Esophagus mucosa (tissue), 1 donor: ENCODE results near the gene HIVEP2. TPM values are rescaled to one million over a fixed set of nuclear protein-coding genes. Genes with fewer than 3 reads are reported as not detected.

Experiments used
- ATAC-seq: fragments of 200-7000 bp; cut with Tn5 transposase; one replicate; pipeline ENCODE4 v1.9.1; 2020
- total RNA-seq: library from RNA; stranded (reverse); gene quantifications from one replicate; pipeline ENCODE4 v1.2.4, GENCODE V29; 2023
- donor health status: DM: yes; HTN: yes; CAD: no.

Gene HIVEP2
- total RNA-seq, 1 donor from 2014 or later = 12.2 TPM

DNA sequence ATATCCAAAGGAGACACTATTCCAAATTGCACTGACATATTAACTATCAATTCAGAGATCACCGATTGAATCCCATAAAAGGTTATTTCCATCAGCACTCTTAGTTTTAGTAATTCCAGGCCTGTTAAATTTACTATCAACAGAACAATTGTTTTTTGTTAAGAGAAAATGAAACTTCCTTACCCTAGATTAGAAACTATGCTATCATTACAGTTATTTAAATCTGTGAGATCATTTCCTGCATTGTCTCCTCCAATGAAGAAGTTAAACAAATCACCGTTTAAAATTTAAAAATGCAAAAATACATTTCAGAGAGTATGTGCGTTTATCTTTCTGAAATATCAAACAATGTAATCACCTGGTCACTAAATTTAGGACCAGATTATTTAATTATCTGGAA, 57.5 kb downstream of the HIVEP2 start:
- ATAC-seq = no peak

DNA sequence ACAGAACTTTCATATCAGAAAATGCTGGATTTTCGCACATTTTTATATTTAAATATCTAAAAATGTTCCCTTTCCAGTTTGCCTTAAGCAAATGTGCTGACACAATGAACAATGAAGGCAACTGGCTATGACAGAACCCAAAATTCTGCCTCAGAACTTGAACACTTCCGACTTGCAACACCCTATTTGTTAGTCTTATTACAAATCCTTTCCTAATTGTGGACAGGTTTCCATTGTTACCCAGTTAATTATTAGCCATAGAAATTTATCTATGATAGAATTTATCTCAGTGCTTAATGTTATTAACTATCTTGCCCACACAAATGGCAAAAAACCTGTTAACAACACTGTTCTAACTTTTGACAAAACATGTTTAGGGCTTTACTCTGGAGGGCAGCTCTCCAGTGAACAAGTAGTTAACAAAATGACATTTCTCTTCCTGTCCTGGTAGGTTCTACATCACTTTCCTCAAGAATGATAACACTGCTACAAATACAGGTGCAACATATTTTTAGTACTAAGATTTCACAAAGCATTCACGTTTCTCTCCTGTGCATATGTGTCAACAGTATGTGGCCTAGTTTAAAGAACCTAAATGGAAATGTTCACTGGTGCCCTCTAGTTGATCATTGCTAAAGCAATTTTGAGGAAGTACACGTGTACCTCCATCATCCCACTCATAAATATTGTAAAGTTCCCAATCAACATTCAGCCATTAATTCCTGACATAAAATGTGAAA, 58.4 kb downstream of the HIVEP2 start:
- ATAC-seq = peak; percentile 62

GRCh38 chr6:142885182-142885867, 59.7 kb downstream of the HIVEP2 start:
- peak; percentile 77 for ATAC-seq

GRCh38 chr6:142884214-142885035, 60.6 kb downstream of the HIVEP2 start:
- ATAC-seq = no peak

DNA sequence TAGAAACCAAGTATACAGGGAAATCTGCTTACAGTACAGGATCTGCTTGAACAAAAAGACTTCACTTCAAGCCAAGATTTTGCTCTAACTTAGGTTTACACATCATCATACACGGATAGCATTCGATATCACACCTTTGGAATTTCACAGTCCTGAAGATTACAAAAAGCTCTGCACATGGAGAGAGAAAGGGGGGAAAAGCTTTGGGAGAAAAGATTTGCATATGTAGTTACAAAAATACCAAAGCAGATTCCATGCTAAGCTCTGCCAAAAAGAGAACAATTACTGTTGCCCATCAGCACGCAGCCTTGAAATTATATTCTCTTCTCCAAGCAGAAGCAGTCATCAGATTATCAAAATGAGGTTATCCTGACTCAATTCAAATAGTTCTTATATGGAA, 62.0 kb downstream of the HIVEP2 start:
- no peak for ATAC-seq

DNA sequence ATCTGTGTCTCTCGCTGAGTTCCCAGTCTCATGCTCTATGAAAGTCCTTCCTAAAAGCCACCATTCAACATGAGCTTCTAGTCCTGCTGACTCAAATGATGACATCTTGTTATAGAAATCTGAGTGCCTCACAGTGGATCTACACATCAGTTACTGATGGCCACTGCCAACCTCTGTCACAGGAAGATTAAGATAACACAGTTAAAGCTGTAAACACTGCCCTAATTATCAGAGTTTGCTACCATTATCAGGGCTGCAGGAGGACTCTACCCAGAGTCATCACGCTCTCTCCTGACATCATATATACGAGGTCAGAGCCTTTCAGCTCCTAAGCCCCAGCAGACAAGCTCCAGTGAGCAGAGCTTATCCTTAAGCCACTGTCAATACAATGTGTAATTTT, 63.2 kb downstream of the HIVEP2 start:
- ATAC-seq = peak; percentile 39

DNA sequence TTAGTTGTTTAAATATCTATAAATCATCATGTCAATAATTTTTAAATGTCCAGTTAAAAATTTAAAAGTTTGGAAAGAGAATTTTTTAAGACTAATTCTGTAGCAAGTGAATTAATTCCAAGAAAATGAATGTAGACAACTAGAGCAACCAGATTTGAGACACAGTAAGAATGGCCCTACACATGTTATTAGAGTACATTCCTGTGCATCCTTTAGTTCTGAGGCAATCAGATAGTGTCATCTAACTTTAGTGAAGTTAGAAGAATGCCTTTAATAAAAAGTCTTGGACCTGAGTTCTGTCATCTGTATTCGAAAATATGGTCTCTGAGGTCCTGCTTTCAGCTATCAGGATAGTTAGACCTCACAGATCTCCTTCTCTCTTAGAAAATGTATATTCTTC, 63.7 kb downstream of the HIVEP2 start:
- no peak for ATAC-seq

DNA sequence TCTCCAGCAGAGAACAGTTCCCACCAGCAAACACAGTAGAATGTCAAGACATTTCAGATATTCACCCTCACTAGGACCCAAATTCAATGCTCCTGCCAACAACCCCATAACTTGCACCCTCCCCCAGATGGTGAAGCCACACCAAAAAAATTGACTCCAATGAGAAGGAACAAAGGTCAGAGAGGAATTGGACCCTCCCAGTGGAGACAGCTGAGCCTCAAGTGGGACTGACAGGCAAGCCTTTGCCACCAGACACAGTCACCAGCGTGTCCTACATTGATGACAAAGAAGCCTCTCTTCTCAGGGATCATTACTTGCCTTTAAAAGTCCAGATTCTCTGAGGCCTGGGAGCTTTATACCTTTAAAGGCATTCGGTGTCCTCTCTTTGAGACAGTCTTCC, 64.8 kb downstream of the HIVEP2 start:
- no peak for ATAC-seq

GRCh38 chr6:142879527-142879926, 65.4 kb downstream of the HIVEP2 start:
- no peak for ATAC-seq

GRCh38 chr6:142879076-142879475, 65.9 kb downstream of the HIVEP2 start:
- no peak for ATAC-seq

DNA sequence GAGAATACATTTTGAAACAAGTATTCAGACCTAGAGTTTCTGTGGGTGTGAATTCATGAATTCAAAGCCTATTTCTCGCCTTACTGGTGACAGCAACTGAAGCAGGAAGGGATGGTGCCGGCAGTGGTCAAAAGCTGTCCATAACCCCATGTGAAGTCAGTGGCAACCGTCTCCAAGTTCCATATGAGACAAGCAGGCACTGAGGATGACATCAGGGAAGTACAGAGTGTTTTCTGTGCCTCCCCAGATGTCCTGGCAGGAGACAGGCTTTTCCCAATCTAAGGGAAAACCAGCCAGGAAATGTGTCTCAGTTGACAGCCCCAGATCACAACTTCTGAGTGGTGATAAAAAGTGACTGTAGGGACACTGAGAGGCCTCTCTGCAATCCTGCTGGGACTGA, 66.6 kb downstream of the HIVEP2 start:
- no peak for ATAC-seq

DNA sequence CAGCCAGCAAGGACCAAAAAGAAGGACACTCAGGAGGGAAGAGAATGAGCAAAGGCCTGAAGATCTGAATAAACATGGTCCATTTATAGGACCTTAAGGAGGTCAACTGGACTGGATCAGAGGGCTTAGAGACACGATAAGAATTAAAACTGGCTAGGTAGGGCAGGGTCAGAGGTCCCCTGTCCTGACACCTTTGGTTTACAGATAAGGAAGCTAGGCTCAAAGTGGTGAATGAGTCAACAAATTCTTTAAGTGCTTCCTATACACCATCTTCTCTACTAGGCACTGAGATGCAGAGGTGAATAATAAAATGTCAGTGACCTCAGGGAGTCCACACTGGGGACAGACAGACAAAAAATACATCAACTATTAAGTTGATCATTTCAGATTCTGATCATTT, 70.3 kb downstream of the HIVEP2 start:
- ATAC-seq = peak; percentile 41

DNA sequence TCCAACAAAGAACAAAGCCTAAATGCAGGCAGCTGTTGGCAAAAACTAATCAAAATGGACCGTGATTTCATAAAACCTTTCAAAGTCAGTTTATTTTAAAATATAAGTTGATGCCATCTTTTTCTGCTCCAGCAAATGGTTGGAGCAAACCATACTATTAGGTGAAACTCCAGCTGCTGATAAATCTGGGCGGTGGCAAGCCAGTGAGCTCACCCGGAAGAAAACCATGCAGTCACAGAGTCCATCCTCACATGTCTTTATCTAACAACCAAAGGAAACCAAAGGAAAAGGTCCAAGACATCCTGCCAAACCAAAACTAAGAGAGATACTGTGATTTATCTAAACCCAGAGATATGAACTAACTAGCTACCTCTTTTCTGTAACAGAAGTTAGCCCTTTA, 72.6 kb downstream of the HIVEP2 start:
- ATAC-seq = no peak

- ATAC-seq = peak; percentile 68
These were observed 73.1 kb downstream of the HIVEP2 start for GRCh38 chr6:142871910-142872331.

GRCh38 chr6:142870787-142871415, 74.1 kb downstream of the HIVEP2 start:
- ATAC-seq = peak; percentile 15

DNA sequence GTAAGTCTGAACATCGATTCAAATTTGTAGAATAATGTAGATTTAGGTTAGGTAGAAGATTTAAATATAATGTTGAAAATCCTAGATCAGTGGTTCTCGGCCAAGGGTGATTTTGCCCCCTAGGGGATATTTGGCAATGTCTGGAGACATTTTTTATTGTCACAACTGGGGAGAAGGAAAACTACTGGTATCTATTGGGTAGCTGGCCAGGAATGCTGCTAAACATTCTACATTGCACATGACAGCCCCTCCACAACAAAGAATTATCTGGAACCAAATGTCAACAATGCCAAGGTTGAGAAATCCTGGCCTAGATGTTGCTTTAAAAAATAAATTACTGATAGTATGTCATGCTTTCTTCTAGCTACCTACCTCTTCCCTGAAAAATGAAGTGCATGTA, 76.1 kb downstream of the HIVEP2 start:
- ATAC-seq = no peak

GRCh38 chr6:142867988-142868812, 76.8 kb downstream of the HIVEP2 start:
- peak; percentile 82 for ATAC-seq

DNA sequence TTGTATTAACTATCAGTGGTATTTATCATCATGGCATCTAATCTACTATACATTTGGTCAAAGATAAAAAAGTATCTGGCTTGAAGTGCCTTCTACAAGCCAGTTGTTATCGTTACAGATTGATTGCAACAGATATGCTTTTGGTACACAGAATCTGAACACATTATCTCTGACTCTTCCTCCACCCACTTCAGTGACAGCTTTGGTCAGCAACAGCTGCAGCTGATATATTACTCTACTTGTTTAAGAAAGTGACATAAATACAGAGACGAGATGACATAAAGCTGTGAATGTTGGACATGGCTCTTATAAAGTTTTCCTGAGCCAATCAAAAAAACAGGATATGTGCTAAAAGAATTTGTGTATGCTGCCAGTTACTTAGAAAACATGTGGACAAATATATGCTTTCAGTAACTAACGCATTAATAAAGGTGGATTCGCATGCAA, 77.6 kb downstream of the HIVEP2 start:
- ATAC-seq = no peak

DNA sequence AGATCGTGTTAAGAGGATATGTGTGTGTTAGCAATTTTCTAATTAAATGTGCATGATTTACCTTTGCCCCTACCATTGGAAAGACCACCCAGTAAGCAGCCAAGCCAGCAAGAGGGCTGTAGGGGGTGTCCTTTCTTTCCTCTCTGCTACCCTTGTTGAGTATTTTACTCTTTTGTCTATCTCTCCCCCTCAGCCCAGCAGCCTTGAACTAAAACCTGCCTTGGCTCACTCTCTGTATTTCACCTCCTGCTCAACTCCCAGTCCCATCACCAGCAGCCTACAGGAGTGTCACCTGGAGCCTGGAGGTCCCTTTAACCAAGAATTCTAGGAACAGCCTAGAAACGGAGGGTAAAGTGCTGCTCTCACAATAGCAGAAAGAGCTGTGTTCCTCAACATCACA, 81.0 kb downstream of the HIVEP2 start:
- ATAC-seq = no peak

DNA sequence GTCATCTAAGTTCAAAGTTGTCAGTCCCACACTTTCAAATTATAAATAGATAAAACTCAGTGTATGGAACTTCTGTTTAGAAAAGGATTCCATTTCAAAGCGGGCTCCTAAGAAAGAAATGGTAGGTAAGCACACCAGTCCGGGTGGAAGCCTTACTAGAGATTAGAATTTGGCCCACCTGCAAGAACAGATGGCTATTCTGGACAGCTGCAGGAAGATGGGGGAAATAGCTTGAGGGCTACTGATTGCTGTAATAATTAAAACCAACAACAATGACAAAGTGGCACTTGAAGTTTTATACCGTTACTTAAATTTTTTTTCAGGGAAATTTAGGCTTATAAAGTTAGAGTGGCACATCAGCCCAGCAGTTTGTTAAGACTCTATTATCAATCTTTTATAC, 83.3 kb downstream of the HIVEP2 start:
- ATAC-seq = no peak

DNA sequence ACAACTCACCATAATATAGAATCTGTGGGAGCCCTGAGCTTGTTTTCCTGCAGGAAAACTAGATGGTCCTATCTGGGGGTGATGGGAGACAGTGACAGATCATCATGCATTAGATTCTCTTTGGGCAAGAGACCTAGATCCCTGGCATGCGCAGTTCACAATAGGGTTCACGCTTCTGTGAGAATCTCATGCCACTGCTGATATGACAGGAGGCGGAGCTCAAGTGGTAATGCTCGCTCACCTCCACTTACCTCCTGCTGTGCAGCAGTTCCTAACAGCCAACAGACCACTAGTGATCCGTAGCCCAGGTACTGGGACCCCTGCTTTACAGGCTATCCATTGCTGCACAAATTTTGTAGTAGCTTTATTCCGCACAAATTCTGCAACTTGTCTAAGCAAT, 84.5 kb downstream of the HIVEP2 start:
- no peak for ATAC-seq
